CD4-positive, alpha-beta T cell treated with Interleukin-10 for 1 hour (primary cell): ENCODE results near the gene ZYG11B.
"Not testable (repeated sequence)": the region's sequence is repeated elsewhere in the genome, so short reads cannot be mapped to it uniquely, and the experiment has no call there.

Experiments
- DNase-seq: peaks from one replicate; pipeline ENCODE4 v3.0.0-alpha.2; 2020

Gene ZYG11B

DNA sequence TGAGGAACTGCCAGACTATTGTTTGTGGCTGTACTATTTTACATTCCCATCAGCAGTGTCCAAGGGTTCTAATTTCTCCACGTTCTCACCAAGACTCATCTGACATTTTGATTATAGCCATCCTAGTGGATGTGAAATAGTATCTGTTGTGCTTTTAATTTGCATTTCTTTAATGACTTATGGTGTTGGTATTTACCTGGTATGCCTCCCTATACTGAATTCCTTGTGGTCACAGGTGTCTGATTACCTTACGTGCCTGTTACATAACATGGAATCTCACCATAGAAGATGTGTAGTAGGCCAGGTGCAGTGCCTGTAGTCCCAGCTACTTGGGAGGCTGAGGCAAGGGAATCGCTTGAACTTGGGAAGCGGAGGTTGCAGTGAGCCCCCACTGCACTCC is 129.8 kb downstream of the ZYG11B start:
- DNase-seq, result no peak

DNA sequence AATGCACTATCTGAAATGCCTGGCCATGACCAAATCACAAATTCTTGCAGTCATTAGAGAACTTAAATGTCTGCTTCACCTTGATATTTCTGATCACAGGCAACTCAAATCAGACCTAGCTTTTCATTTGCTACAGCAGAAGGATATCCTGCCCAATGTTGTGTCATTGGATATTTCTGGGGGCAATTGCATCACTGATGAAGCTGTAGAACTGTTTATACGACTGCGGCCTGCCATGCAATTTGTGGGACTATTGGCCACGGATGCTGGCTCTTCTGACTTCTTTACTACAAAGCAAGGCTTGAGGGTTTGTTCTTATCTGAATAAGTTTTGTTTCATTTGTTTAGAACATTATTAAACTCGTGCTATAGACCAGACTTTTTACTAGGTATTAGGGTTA is 131.2 kb downstream of the ZYG11B start:
- no peak for DNase-seq

DNA sequence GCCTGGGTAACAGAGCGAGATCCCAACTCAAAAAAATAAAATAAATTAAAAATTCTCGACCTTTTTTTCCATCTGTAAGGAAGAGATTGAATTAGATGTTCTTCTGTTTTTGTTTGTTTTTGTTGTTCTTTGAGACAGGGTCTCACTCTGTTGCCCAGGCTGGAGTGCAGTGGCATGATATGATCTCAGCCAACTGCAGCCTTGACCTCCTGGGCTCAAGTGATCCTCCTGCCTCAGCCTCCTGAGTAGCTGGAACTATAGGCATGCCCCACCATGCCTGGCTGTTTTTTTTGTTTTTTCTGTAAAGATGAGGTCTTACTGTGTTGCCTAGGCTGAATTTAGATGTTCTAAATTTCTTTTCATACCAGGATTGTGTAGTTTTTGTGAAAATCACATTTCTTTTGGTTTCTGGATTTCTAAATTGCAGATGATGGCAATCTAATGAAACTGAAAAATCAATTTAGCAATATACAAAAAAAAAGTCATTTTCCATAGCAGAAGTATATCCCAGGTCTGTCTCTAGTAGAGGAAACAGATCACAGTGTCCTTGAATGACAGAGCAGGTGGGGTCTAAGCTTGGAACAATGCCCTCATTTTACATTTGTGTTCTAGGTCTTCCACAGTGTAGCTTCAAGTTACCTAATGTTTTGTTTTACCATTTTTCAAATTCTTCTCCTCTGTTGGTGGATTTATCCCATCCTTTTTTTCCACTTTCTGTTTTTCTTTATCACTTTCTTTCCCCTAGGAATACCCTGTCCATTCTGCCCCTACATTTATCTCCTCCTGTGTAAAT is 136.6 kb downstream of the ZYG11B start:
- no peak for DNase-seq

DNA sequence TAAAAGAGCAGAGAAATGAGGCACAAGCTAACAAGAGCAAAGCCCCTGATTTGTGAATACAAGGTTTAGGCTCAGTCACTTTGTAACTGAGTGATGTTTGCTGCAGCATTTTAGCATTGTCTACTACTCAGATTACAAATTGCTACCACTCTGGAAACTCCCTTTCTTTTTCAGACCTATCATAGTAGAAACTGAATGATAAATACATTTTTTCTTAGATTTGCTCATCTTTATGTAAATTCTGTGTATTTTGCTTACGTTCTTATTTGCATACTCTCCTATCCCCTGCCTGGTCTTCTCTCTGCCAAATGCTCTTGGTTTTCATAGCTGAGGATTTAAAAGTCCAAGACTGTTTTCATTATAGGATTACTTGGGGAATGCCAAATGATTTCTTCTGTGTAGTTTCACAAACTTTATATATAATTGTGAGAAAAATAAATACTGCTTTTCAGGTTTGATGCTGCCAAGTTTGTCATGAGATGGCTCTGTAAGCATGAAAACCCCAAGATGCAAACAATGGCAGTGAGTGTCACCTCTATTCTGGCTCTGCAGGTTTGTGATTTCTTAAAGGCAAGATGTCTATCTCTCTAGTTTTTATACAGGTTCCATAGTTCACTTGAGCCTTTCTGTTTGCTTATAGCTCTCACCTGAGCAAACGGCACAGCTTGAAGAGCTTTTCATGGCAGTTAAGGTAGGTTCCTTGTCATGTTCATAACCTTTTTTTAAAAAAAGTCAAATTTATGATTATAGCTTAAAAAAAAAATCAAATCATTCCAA is 141.0 kb downstream of the ZYG11B start:
- DNase-seq, result no peak

DNA sequence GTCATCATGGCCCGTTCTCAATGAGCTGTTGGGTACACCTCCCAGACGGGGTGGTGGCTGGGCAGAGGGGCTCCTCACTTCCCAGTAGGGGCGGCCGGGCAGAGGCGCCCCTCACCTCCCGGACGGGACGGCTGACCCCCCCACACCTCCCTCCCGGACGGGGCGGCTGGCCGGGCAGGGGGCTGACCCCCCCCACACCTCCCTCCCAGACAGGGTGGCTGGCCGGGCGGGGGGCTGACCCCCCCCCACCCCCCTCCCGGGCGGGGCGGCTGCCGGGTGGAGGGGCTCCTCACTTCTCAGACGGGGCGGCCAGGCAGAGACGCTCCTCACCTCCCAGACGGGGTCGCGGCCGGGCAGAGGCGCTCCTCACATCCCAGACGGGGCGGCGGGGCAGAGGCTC is 143.5 kb downstream of the ZYG11B start:
- not testable (repeated sequence) for DNase-seq

DNA sequence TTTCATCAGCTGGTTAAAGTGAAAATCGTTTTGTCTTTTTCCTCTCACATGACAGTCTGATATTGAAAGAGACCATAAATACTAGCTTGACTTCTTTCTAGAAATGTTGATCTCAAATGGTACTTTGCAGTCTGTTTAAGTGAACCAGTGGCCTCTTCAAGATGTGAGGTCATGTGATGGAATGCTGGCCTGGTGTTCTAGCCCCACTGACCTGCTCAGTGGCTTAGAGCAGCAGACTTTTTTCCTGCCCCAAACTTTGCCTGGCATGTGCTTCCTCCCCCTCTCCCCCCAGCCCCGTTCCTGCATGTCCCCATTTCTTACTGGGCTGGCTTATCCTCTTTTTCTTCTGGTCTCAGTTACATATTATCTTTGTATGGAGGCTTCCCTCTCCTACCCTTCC is 150.6 kb downstream of the ZYG11B start:
- DNase-seq, result no peak
